Measurements from ENCODE around the gene ANKIB1. TPM values are rescaled to one million over a fixed set of nuclear protein-coding genes. Genes with fewer than 3 reads are reported as not detected.
"Not testable (repeated sequence)": the region's sequence is repeated elsewhere in the genome, so short reads cannot be mapped to it uniquely, and the experiment has no call there.

Gene ANKIB1
- total and polyA plus RNA-seq, 9 of the 15 experiments (the other 6 are each of a cell fraction or from before 2014, with no cell fraction given) = 5.9 to 25.2 (median 16.1) TPM

DNA sequence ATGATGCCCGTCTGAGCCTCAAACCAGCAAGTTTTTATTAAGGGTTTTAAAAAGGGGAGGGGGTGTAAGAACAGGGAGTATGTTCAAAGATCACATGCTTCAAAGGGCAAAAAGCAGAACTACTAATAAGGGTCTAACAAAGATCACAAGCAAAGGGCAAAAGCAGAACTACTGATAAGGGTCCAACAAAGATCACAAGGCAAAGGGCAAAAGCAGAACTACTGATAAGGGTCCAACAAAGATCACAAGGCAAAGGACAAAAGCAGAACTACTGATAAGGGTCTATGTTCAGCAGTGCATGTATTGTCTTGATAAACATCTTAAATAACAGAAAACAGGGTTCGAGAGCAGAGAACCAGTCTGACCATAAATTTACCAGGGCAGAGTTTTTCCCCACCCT, 196.9 kb downstream of the ANKIB1 start (continued):
- TF ChIP-seq MTA2 (IDR thresholded peaks at IDR 0.05; ENCODE audit: low read depth) = peak; percentile 56
- TF ChIP-seq, protein P1, sequence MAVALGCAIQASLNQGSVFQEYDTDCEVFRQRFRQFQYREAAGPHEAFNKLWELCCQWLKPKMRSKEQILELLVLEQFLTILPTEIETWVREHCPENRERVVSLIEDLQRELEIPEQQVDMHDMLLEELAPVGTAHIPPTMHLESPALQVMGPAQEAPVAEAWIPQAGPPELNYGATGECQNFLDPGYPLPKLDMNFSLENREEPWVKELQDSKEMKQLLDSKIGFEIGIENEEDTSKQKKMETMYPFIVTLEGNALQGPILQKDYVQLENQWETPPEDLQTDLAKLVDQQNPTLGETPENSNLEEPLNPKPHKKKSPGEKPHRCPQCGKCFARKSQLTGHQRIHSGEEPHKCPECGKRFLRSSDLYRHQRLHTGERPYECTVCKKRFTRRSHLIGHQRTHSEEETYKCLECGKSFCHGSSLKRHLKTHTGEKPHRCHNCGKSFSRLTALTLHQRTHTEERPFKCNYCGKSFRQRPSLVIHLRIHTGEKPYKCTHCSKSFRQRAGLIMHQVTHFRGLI (CRISPR knock-in tag; IDR thresholded peaks at IDR 0.05) = 0 out of 2 replicates have a peak, but pooled peaks have one; percentile 6
- peak; percentile 96 for TF ChIP-seq ZNF445 (CRISPR knock-in tag; IDR thresholded peaks at IDR 0.05; ENCODE audit: low read depth)
- TF ChIP-seq, protein P2, sequence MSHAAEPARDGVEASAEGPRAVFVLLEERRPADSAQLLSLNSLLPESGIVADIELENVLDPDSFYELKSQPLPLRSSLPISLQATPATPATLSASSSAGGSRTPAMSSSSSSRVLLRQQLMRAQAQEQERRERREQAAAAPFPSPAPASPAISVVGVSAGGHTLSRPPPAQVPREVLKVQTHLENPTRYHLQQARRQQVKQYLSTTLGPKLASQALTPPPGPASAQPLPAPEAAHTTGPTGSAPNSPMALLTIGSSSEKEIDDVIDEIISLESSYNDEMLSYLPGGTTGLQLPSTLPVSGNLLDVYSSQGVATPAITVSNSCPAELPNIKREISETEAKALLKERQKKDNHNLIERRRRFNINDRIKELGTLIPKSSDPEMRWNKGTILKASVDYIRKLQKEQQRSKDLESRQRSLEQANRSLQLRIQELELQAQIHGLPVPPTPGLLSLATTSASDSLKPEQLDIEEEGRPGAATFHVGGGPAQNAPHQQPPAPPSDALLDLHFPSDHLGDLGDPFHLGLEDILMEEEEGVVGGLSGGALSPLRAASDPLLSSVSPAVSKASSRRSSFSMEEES (CRISPR knock-in tag; IDR thresholded peaks at IDR 0.05) = peak; percentile 52
- TF ChIP-seq DPF2 (IDR thresholded peaks at IDR 0.05) = peak; percentile 30; the same call in 1 of the 2 replicates
- peak; percentile 49; the same call in 1 of the 2 replicates for TF ChIP-seq EHMT2 (IDR thresholded peaks at IDR 0.05)
- TF ChIP-seq SMARCA4 (IDR thresholded peaks at IDR 0.05) = peak; percentile 55; the same call in 1 of the 2 replicates
- TF ChIP-seq HDAC1 (IDR thresholded peaks at IDR 0.05) = 0 out of 4 replicates have a peak, but pooled peaks of 1 of the 2 experiments have one; percentile 40
- TF ChIP-seq ESRRA (IDR thresholded peaks at IDR 0.05; ENCODE audit: borderline replicate concordance, low read depth) = peak; percentile 57; the same call in 1 of the 2 replicates
- TF ChIP-seq HDAC2 (IDR thresholded peaks at IDR 0.05) = 0 out of 2 replicates have a peak, but pooled peaks have one; percentile 27
- TF ChIP-seq MTA3 (IDR thresholded peaks at IDR 0.05; ENCODE audit: borderline replicate concordance) = peak; percentile 42; the same call in 1 of the 2 replicates
- TF ChIP-seq SOX6 (IDR thresholded peaks at IDR 0.05) = peak; percentile 97
- TF ChIP-seq MEF2D (tag; conservative IDR thresholded peaks at IDR 0.05; ENCODE audit: low read depth) = peak; percentile 49; the same call in 1 of the 2 replicates
- peak; percentile 51; the same call in 1 of the 2 replicates for TF ChIP-seq CBX1 (IDR thresholded peaks at IDR 0.05; ENCODE audit: low read depth)
- TF ChIP-seq NR2C2 (CRISPR knock-in tag; IDR thresholded peaks at IDR 0.05) = not testable (repeated sequence)
- TF ChIP-seq NR2C2 (tag; IDR thresholded peaks at IDR 0.05) = peak; percentile 28; the same call in 1 of the 2 replicates
- TF ChIP-seq, protein P3, sequence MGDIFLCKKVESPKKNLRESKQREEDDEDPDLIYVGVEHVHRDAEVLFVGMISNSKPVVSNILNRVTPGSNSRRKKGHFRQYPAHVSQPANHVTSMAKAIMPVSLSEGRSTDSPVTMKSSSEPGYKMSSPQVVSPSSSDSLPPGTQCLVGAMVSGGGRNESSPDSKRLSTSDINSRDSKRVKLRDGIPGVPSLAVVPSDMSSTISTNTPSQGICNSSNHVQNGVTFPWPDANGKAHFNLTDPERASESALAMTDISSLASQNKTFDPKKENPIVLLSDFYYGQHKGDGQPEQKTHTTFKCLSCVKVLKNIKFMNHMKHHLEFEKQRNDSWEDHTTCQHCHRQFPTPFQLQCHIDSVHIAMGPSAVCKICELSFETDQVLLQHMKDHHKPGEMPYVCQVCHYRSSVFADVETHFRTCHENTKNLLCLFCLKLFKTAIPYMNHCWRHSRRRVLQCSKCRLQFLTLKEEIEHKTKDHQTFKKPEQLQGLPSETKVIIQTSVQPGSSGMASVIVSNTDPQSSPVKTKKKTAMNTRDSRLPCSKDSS (IDR thresholded peaks at IDR 0.05; ENCODE audit: low read depth, partially characterized antibody) = peak; percentile 66
- TF ChIP-seq ARID1B (IDR thresholded peaks at IDR 0.05) = peak; percentile 74
- peak; percentile 88 to 94 for TF ChIP-seq TRIM24 (IDR thresholded peaks at IDR 0.05)
- peak; percentile 34; the same call in 1 of the 2 replicates for TF ChIP-seq LEF1 (IDR thresholded peaks at IDR 0.05)
- TF ChIP-seq SMARCE1 (IDR thresholded peaks at IDR 0.05) = peak; percentile 96; the same call in 1 of the 2 replicates

All from K562 (cell line).